Hepatocyte (in vitro differentiated cells): Measurements from ENCODE around the gene PHGDH.

Experiments
- EZH2 ChIP-seq: fragments of 200-600 bp; sonication (generic); IDR thresholded peaks from 2 replicates; pipeline ENCODE4 v1.6.1; 2016; ENCODE audit warnings: antibody characterized with exemption, mild to moderate bottlenecking, borderline replicate concordance
- EZH2phosphoT487 ChIP-seq: fragments of 200-600 bp; sonication (generic); IDR thresholded peaks from one replicate; pipeline ENCODE4 v1.6.1; 2018; ENCODE audit warnings: antibody characterized with exemption, mild to moderate bottlenecking, low read depth, moderate library complexity; ENCODE audit not compliant: unreplicated experiment, severe bottlenecking
- TF ChIP-seq, protein P1 (sequence below): fragments of 200-600 bp; sonication (generic); IDR thresholded peaks from 2 replicates; pipeline ENCODE4 v1.5.1; 2016; ENCODE audit warnings: antibody characterized with exemption, mild to moderate bottlenecking; ENCODE audit not compliant: poor library complexity

DNA sequence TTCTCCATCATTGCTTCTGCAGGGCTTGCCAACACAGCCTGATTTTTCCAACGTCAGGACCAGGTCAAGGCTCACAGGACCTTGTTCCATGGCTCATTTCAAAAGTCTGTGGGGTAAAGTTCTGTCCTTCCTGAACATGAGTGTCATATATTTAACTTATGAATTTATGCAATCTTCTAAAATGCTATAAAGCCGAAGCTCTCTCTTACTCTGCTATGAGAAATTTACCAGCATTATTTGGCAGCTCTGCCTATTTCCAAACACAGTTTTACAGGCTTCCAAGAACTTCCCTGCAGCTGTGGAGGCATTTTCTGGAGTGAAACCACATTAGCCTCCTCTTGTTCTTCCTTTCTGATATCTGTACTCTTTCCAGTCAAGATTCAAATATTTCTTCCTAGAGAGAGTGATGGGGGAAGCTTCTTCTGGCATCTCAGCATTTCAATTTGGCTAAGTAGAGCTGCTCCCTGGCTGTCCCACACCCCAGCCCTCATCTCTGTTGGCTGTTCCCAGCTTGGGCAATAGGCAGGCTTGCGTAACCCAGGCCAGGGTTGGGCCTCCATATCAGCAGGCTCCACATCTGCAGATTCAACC is 72.6 kb downstream of the PHGDH start:
- TF ChIP-seq, protein P1, sequence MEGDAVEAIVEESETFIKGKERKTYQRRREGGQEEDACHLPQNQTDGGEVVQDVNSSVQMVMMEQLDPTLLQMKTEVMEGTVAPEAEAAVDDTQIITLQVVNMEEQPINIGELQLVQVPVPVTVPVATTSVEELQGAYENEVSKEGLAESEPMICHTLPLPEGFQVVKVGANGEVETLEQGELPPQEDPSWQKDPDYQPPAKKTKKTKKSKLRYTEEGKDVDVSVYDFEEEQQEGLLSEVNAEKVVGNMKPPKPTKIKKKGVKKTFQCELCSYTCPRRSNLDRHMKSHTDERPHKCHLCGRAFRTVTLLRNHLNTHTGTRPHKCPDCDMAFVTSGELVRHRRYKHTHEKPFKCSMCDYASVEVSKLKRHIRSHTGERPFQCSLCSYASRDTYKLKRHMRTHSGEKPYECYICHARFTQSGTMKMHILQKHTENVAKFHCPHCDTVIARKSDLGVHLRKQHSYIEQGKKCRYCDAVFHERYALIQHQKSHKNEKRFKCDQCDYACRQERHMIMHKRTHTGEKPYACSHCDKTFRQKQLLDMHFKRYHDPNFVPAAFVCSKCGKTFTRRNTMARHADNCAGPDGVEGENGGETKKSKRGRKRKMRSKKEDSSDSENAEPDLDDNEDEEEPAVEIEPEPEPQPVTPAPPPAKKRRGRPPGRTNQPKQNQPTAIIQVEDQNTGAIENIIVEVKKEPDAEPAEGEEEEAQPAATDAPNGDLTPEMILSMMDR: no peak
- TF ChIP-seq EZH2: no peak
- TF ChIP-seq EZH2phosphoT487: no peak
